GM12878 (cell line): Measurements from ENCODE around the gene BMP8B. TPM values are rescaled to one million over a fixed set of nuclear protein-coding genes. Genes with fewer than 3 reads are reported as not detected.

Experiments used
- ATAC-seq: fragments of 200-7000 bp; cut with Tn5 transposase; 3 replicates; pipeline ENCODE4 v1.9.1; 2020; ENCODE audit warnings: mild to moderate bottlenecking, moderate library complexity
- BruUV-seq: library from RNA; stranded (reverse); fragments of 400-500 nt; replicated peaks from 2 replicates; lab custom pipeline; 2021; lab: Mats Ljungman, UMichigan
- CTCF ChIA-PET: fragments of 300-600 bp; sonication (Branson Sonifier 250); formaldehyde crosslinking; extraction: SDS; loops from one replicate; lab custom pipeline; 2021; ENCODE audit warnings: inconsistent platforms; lab: Yijun Ruan, JAX
- POLR2A ChIA-PET: fragments of 350-600 bp; formaldehyde crosslinking; extraction: SDS; loops from one replicate; lab custom pipeline; 2021; ENCODE audit warnings: inconsistent platforms; lab: Charles Lee
- RAD21 ChIA-PET: fragments of 300-600 bp; sonication (Branson Sonifier 250); formaldehyde crosslinking; loops from one replicate; lab custom pipeline; 2023; ENCODE audit warnings: antibody characterized with exemption; ENCODE audit not compliant: unreplicated experiment; lab: Charles Lee
- SMC1A ChIA-PET: fragments of 300-600 bp; sonication (Branson Sonifier 250); formaldehyde crosslinking; loops from one replicate; lab custom pipeline; 2023; ENCODE audit not compliant: unreplicated experiment, uncharacterized antibody; lab: Charles Lee
- DNase-seq: peaks from one replicate; pipeline ENCODE4 v3.0.0-alpha.2; 2011; ENCODE audit warnings: low read depth, low spot score
- FAIRE-seq: peaks from 3 replicates; lab custom pipeline; 2011; peaks lifted over from hg19 to GRCh38; lab: Jason Lieb, UNC
- H2AFZ ChIP-seq: 2 replicates; pipeline ENCODE4 v1.6.0; 2011; ENCODE audit warnings: low read depth, low read length, control low read depth; ENCODE audit not compliant: control insufficient read depth
- H3K27ac ChIP-seq: 2 replicates; pipeline ENCODE4 v1.5.1; 2011; ENCODE audit warnings: control low read depth; ENCODE audit not compliant: control insufficient read depth, insufficient read depth
- H3K27me3 ChIP-seq, 2 experiments: replicated peaks in 1 of 2; 2 replicates each; pipeline versions ENCODE4 v1.6.0 to v1.6.1; 2011; ENCODE audit warnings: low read length in 1 of 2; ENCODE audit not compliant: control insufficient read depth in 2 of 2, insufficient read depth in 2 of 2
- H3K36me3 ChIP-seq, 2 experiments: 2 replicates each; pipeline ENCODE4 v1.5.1; 2011; ENCODE audit warnings: low read length in 1 of 2; ENCODE audit not compliant: control insufficient read depth in 2 of 2, insufficient read depth in 2 of 2
- H3K4me1 ChIP-seq: 2 replicates; pipeline ENCODE4 v1.6.1; 2011; ENCODE audit warnings: mild to moderate bottlenecking, low read length, moderate library complexity, mixed read lengths; ENCODE audit not compliant: control insufficient read depth, insufficient read depth
- H3K4me2 ChIP-seq: 2 replicates; pipeline ENCODE4 v1.6.0; 2011; ENCODE audit warnings: control low read depth; ENCODE audit not compliant: control insufficient read depth, insufficient read depth
- H3K4me3 ChIP-seq: fragments of 200-600 bp; sonication (generic); 2 replicates; pipeline ENCODE4 v1.5.1; 2016
- H3K79me2 ChIP-seq: 2 replicates; pipeline ENCODE4 v1.6.0; 2011; ENCODE audit warnings: low read length; ENCODE audit not compliant: control insufficient read depth, insufficient read depth
- H3K9ac ChIP-seq: 2 replicates; pipeline ENCODE4 v1.8.0; 2011; ENCODE audit warnings: low read length, control low read depth, mixed read lengths; ENCODE audit not compliant: control insufficient read depth, insufficient read depth
- H3K9me3 ChIP-seq: replicated peaks from 3 replicates; pipeline ENCODE4 v1.5.1; 2011; ENCODE audit warnings: mild to moderate bottlenecking, low read length; ENCODE audit not compliant: control insufficient read depth, insufficient read depth
- H4K20me1 ChIP-seq: 2 replicates; pipeline ENCODE4 v1.6.0; 2011; ENCODE audit not compliant: control insufficient read depth, insufficient read depth
- BACH1 ChIP-seq: fragments of 450-650 bp; IDR thresholded peaks from 2 replicates; pipeline ENCODE4 v1.6.1; 2017; ENCODE audit warnings: mild to moderate bottlenecking, borderline replicate concordance
- BCL3 ChIP-seq: IDR thresholded peaks from 2 replicates; pipeline ENCODE4 v1.6.1; 2011; ENCODE audit warnings: borderline replicate concordance, low read depth, mild to moderate bottlenecking, moderate library complexity, low read length; ENCODE audit not compliant: insufficient read depth, poor library complexity, severe bottlenecking
- BRCA1 ChIP-seq: IDR thresholded peaks from 2 replicates; pipeline ENCODE4 v1.6.1; 2011; ENCODE audit warnings: low read depth, low read length, improper control_type of control experiment
- E2F8 ChIP-seq: fragments of 450-650 bp; IDR thresholded peaks from 2 replicates; pipeline ENCODE4 v1.6.1; 2018; ENCODE audit warnings: mild to moderate bottlenecking, low read depth, moderate library complexity; ENCODE audit not compliant: partially characterized antibody
- FOXM1 ChIP-seq: IDR thresholded peaks from 2 replicates; pipeline ENCODE4 v1.6.1; 2012; ENCODE audit warnings: low read depth, mild to moderate bottlenecking, inconsistent platforms, low read length, moderate library complexity
- HDGF ChIP-seq: fragments of 450-650 bp; IDR thresholded peaks from 2 replicates; pipeline ENCODE4 v1.6.1; 2016; ENCODE audit warnings: antibody characterized with exemption
- KAT2A ChIP-seq: conservative IDR thresholded peaks from 2 replicates; pipeline ENCODE4 v1.6.1; 2011; ENCODE audit warnings: low read depth, low read length; ENCODE audit not compliant: control insufficient read depth
- MLLT1 ChIP-seq: fragments of 450-650 bp; IDR thresholded peaks from 2 replicates; pipeline ENCODE4 v1.6.1; 2016; ENCODE audit warnings: mild to moderate bottlenecking
- NKRF ChIP-seq: fragments of 450-650 bp; conservative IDR thresholded peaks from 2 replicates; pipeline ENCODE4 v1.6.1; 2017; ENCODE audit warnings: mild to moderate bottlenecking, moderate library complexity
- RCOR1 ChIP-seq: conservative IDR thresholded peaks from 2 replicates; pipeline ENCODE4 v1.6.1; 2012; ENCODE audit warnings: low read depth, low read length, improper control_type of control experiment
- RELB ChIP-seq: fragments of 450-650 bp; IDR thresholded peaks from 2 replicates; pipeline ENCODE4 v1.6.1; 2017; ENCODE audit warnings: low read depth, mild to moderate bottlenecking, moderate library complexity
- WGBS: methylation state at CpG from one replicate; pipeline ENCODE4 v1.1.6; 2016; ENCODE audit warnings: low lambda C conversion rate; ENCODE audit not compliant: insufficient replicate concordance, insufficient coverage; ENCODE audit errors: missing lambda C conversion rate; 5-methylcytosine and 5-hydroxymethylcytosine counted together
- in situ Hi-C: fragments of 300-500 bp; cut with MboI; formaldehyde crosslinking; loops from 9 replicates; pipeline ENCODE4 v1.14.3; 2018; ENCODE audit warnings: mixed read lengths
- intact Hi-C: fragments of 100-400 bp; cut with micrococcal nuclease; formaldehyde crosslinking; loops from one replicate; pipeline ENCODE4 v1.14.2; 2022; ENCODE audit not compliant: unreplicated experiment
- polyA plus RNA-seq, 11 experiments: library from polyadenylated mRNA; depleted of rRNA in 4 of 11; unstranded in 6 of 11; stranded (reverse) in 5 of 11; fragments of >200 nt; fragmentation: Nextera tagmentation in 4 of 11; fragmentation: Illumina TruSeq in 1 of 11; extraction: Ambion mirVana in 4 of 11; extraction: Trizol in 1 of 11; gene quantifications; 1 replicate in 1 of 11; 2 replicates in 10 of 11; pipeline versions ENCODE4 v1.2.1 to v1.2.3, GENCODE V29; 2011 to 2016; ENCODE audit warnings: inconsistent platforms in 2 of 11, missing spikeins in 2 of 11, low read depth in 1 of 11
- total RNA-seq, 4 experiments: library from RNA; depleted of rRNA in 3 of 4; stranded (reverse); fragments of >200 nt in 3 of 4; fragmentation: Illumina TruSeq in 1 of 4; extraction: Trizol in 1 of 4; gene quantifications; 2 replicates each; pipeline versions ENCODE4 v1.2.1 to v1.2.3, GENCODE V29; 2013 to 2021

BMP8B gene
- total and polyA plus RNA-seq, 10 of the 15 experiments (the other 5 are each of a cell fraction or from before 2014, with no cell fraction given), result 0.09 to 1.2 (median 0.52) TPM

GRCh38 chr1:39751595-39751994, 37.1 kb downstream of the BMP8B start:
- H3K4me1 ChIP-seq, result no peaks in the 10 kb centered on the region
- H3K79me2 ChIP-seq, result no peaks in the 10 kb centered on the region
- peaks cover 25 to 50% of the 10 kb centered on the region in 2 experiments for H3K36me3 ChIP-seq
- H3K4me3 ChIP-seq, result no peak overlapping the region
- FAIRE-seq (no peak), ATAC-seq (no peak), DNase-seq (no peak)
- H3K27me3 ChIP-seq, result no peaks in the 10 kb centered on the region
- no peak overlapping the region for H3K9ac ChIP-seq
- BruUV-seq, result no TSS peak
- in situ Hi-C loops (no loop called here), intact Hi-C loops (no loop called here)
- H2AFZ ChIP-seq, result no peak overlapping the region
- no peak overlapping the region for H3K27ac ChIP-seq
- ChIA-PET POLR2A (no interaction called here), RAD21 (no interaction called here), CTCF (no interaction called here), SMC1A (no interaction called here)
- no peak for TF ChIP-seq BRCA1
- TF ChIP-seq BACH1, result no peak
- TF ChIP-seq BCL3, result no peak
- TF ChIP-seq MLLT1, result no peak
- TF ChIP-seq RELB, result no peak
- TF ChIP-seq FOXM1, result no peak
- no peak for TF ChIP-seq NKRF
- TF ChIP-seq RCOR1, result no peak
- no peak for TF ChIP-seq KAT2A
- TF ChIP-seq HDGF, result no peak
- no peak for TF ChIP-seq E2F8
- 98% methylated on average over 7 of the region's 7 CpGs for WGBS
- H3K9me3 ChIP-seq, result no peaks in the 10 kb centered on the region
- no peaks in the 10 kb centered on the region for H4K20me1 ChIP-seq
- H3K4me2 ChIP-seq, result no peak overlapping the region
